Measurements from ENCODE around the gene ACO2.
A peak's percentile ranks its signal among the peaks of the same experiment; 100 is the strongest.
"Not testable (repeated sequence)": the region's sequence is repeated elsewhere in the genome, so short reads cannot be mapped to it uniquely, and the experiment has no call there.

The ACO2 gene

DNA sequence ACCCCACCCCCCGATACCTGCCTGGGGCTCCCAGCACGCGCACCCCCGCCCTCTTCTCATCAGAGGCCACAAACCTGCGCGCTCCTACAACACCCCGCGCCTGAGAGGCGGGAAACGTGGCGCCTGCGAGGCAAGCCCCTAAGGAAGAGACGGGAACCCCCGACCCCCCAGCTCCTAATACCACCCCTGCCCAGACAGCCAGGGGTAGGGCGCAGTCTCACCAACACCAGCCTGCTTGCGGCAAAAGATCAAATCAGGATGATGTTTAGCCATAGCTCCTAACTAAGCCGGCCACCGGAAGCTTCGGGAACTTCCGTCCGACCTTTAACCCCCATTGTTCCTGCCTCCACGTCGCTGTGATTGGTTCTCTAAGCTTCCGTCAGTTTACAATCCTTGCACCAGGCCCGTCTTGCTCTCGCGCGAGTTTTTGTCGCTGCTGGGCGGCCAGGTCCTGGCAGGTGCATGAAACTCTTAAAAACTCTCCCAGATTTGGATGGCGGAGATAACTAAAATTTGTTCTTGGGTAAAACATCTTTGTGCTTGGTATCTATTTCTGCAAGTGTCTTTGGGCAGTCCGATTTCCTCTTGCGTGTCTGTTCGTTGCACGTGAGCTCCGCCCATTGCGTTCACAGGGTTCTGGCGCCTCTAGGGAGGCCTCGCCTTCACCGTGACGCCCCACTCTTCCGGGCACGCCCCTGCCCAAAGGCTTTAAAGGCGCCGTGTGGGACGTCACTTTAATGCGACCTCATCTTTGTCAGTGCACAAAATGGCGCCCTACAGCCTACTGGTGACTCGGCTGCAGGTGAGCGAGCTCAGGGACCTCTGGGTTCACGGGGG is at the start of gene ACO2, which contains the start of gene PHF5A:
ACO2 (plus strand) TSS at position 737 of the 837 bp plus-strand sequence; CDS start at position 767, 30 bp downstream.
PHF5A (minus strand) TSS at position 312 of the 837 bp plus-strand sequence; CDS start at position 273, 39 bp downstream.
- peak; percentile 96 for DNase-seq

DNA sequence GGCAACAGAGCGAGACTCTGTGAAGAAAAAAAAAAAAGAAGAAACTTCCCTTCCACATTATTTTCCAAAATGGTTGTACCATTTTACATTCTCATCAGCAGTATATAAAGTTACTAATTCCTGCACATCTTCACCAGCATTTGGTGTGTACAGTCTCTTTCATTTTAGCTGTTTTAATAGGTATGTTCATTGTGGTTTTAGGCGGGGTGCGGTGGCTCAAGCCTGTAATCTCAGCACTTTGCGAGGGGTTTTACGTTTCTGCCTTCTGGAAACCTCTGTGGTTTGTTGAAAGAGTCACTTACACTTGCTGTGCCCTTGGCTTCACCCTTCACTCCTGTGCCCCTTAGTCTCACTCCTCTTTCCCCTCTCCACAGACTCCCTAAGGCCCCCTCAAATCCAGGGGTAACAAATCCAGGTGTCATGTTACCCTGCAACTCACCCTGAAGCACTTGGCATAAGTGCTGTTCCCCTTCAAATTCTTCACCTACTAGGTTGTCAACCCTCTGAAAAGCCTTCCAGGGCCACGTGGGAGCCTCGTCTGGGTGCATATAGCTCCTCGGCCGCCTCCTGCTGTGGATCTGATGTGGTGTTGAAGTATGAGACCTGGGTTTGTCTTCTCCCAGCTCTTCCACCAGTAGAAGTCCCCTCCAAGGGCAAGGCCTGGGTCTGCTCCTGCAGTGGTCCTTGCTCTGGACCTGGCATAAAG is 43.1 kb upstream of the ACO2 start:
- DNase-seq = no peak

DNA sequence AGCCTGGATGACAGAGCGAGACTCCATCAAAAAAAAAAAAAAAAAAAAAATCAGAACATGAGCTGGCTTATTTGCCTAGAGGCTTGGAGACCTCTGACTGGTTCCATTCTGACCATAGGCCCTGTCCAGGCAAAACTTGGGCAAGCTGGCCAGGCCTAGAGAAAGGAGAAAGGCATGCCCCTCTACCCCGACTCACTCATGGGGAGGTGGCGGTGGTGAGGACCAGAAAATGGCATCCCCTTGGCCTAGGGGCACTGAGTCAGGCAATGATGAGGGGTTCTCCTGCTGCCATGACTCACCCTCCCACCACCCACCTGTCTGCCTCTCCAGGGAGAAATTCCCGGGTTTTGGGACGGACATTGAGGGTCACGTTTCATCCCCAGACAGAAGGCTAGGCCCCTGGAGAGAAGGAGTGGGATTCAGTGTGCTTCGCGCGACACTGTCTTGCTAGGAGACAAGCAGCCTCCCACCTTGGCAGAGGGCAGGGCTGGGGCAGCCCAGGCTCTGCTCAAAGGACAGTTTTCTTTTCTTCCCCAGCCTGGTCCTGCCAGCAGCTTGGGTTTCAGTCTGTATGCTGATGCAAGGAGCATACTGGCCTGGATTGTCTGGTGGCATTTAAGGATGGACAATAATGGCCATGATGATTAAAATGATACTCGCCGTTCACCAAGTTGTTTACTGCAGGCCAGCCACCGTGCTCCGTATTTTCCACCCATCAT is 39.5 kb upstream of the ACO2 start:
- no peak for DNase-seq

DNA sequence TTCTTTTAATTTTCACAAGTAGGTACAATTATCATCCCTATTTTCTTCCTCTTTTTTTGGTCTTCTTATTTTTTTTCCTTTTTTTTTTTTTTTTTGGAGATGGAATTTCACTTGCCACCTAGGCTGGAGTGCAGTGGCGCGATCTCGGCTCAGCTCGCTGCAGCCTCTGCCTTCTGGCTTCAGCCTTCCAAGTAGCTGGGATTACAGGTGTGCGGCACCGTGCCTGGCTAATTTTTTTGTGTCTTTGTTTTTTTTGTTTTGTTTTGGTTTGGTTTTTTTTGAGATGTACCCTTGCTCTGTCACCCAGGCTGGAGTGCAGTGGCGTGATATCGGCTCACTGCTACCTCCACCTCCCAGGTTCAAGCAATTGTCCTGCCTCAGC is 39.0 kb upstream of the ACO2 start:
- no peak for DNase-seq

DNA sequence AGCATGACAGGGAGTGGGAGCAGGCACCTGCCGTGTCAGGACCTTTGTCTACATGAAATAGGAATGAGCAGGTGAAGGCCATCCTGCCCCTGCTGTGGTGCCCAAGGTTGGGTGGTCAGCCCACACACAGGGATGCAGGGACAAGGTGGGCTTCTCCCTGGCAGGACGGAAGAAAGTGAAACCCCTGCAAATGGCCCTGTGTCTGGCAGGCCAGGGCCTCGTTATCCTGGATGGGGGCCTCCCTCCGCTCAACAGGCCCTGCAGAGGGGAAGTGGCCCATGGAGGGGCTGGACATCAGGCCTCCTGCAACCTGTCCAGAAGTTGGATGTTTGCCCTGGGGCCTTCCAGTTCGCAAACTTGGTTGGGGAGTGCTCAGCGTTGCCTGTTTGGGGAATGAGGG is 37.3 kb upstream of the ACO2 start:
- no peak for DNase-seq

DNA sequence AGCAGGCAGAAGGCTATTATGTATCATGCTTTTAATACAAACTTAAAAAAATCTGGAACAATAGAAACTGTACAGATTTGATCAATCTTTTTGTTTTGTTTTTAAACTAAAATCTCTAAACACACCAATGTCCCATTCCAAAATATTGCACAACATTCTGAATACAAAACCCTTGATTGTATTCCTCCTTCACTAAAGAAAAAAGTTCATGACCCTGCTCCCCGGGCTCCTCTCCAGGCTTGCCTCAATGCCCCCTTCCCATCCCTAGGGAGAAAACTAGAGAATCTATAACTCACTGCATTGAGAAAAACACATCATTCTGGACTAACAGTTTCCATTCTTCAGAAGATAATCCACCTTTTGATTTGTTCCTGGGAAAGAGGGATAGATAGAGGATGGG is 35.4 kb upstream of the ACO2 start:
- DNase-seq = not testable (repeated sequence)

DNA sequence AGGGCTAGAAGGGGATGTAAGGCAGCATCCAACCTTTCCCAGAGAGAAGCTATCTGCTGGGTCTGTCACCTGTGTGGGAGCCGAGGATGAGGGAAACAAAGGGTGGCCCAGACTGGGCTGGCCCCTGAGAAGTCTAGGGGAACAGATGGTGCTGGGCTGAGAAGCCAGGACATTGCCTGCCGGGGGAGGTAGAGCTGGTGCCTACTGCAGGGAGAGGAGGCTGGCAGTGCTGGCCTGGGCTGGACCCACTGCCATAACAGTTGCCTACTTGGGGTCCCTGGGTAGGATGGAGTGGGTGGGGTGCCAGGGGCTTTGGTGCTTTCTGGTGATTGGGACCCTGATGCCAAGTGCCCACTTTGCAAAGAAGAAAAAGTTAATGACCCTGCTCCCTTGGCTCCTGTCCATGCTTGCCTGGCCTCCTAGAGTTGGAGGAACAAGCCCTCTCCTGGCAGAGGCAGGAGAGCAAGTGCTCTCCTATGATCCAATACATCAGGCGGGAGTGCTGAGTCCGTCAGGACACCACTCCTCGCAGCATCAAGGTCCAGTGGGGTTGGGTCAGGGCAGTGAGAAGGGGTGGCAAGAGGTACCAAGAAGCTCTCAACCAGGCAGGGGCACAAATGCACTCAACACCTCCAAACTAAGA is 34.4 kb upstream of the ACO2 start:
- not testable (repeated sequence) for DNase-seq

DNA sequence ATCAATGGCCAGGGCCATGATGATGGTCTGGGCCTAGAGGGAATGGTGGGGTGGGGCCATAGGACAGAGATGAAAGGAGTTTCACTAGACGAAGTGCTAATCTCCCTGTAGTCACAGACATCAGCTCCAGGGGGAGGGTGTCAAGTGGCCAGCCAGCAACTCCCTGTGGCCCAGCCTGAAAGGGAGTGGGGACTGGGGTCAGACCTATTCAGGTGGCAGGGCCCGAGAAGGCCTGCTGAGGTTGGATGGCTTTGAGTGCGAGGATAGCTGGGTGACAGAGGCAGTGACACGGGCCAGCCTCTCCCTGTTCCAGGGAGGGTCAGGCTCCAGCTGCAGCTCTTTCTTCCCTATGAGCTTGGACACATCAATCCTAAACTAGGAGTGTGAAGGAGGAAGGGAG is 33.4 kb upstream of the ACO2 start:
- DNase-seq = no peak

DNA sequence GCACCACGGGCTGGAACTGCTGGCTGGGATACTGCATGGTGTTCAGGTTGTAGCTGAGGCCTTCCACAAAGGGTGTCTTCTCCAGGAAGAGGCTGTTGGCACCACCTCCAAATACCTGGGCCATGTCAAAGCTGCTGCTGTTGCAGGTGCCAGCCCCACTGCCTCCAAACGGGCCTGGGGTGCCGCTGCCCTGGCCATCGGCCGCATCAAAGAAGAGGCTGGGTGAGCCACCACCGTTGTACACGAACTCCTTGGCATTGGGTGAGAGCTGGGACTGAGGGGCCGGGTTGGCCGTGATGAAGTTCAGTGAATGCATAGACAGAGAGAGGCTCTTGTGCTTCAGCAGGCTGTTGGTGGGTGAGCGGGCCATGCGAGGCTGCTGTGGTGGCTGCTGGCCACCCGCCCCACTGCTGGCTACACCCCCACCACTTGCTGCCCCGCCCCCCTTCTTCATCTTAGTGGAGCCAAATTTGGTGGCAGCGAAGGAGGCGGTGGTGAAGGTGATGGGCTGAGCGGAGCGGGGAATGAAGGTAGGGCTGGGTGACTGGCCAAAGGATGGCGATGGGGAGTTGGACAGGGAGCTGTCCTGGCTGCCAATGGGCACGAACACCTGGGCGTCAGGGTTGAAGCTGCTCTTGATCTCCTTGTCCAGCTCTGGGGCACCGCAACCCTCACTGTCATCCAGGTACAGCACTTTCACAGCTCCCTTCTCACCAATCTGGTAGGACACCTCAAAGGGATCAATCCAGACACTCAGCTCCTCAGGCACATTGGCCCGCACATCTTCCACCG is 32.4 kb upstream of the ACO2 start:
- DNase-seq = no peak

DNA sequence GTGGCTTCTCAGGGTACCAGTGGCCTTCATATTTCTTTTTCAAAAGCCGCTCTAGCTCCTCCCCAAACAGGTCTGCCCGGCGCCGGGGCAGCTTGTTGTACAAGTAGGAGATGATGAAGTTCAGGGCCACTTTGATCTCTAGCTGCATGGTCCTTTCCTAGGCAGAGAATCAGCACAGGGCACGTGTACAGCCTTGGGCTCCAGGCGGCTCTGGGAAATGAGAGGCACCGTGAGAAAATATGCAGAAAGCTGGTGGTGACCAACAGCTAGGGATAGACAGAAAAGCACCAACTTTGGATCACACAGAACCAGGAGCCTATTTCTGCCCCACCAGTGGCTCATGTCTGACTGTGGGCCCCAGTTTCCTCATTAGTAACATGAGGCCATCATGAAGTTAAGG is 31.7 kb upstream of the ACO2 start:
- no peak for DNase-seq

DNA sequence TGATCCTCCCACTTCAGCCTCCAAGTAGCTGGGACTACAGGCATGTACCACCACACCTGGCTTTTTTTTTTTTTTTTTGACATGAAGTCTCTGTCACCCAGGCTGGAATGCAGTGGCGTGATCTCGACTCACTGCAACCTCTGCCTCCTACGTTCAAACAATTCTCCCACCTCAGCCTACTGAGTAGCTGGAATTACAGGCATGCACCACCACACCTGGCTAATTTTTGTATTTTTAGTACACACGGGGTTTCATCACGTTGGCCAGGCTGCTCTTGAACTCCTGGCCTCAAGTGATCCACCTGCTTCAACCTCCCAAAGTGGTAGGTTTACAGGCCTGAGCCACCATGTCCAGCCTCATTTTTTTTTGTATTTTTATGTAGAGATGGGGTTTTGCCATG is 28.4 kb upstream of the ACO2 start:
- DNase-seq = not testable (repeated sequence)

DNA sequence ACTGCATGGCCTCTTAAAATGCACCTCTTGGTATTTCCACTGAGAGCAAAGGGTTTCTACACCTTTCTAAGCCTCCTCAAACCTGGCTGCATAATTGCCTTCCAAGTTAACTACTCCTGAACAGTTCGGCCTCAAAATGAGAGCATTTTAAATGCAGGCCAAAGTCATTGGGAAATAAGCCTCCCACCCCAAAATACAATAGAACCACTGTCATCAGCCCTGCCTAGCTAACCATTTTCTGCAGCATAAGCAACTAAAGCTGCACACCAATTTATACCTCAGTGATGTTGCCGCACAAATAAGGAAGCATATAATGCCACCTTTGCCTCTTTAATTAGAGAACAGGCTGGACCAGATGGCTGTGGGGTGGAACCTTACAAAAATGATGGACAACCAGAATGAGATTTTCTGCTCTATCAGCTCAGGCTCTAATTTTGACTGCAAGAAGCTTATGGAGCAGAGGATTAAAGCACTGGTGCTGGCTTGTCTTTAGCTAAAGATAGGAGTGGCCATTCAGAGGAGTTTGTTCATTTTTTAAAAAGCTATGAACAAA is 26.6 kb upstream of the ACO2 start:
- no peak for DNase-seq

DNA sequence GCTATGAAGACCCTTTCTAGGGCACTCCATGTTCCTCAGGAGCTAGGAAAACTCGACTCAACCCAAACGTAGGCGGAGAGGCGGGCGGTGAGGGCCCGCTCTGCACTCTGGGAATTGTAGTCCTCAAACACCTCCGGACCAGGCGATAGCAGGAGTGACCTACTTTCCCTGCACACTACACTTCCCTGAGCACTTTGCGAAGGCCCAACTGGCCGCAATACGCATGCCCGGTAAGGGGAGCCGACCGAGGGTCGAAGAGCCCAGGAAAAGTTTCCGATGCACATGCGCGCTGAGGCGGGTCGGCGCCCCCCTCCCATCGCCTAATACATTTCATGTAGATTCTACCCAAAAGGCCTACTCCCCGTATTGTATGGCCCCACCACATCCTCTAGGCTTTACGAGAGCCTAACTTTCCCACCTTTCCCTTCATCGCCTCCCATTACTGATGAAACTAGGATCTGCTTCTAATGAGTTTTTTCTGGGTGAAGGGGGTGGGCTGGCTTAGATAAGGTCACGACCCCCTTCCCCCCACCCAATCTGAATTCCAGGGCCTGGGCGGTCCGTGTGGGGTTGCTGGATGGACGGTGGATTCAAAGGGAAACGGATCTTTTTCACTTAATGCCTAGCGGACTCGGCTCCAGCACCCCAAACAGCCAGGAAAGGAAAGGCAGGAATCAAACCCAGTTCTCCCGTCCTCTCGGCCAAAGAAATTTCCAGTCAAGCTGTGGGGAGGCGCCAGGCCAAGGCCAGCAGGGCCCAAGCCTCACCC is 24.4 kb upstream of the ACO2 start:
- DNase-seq = peak; percentile 96

DNA sequence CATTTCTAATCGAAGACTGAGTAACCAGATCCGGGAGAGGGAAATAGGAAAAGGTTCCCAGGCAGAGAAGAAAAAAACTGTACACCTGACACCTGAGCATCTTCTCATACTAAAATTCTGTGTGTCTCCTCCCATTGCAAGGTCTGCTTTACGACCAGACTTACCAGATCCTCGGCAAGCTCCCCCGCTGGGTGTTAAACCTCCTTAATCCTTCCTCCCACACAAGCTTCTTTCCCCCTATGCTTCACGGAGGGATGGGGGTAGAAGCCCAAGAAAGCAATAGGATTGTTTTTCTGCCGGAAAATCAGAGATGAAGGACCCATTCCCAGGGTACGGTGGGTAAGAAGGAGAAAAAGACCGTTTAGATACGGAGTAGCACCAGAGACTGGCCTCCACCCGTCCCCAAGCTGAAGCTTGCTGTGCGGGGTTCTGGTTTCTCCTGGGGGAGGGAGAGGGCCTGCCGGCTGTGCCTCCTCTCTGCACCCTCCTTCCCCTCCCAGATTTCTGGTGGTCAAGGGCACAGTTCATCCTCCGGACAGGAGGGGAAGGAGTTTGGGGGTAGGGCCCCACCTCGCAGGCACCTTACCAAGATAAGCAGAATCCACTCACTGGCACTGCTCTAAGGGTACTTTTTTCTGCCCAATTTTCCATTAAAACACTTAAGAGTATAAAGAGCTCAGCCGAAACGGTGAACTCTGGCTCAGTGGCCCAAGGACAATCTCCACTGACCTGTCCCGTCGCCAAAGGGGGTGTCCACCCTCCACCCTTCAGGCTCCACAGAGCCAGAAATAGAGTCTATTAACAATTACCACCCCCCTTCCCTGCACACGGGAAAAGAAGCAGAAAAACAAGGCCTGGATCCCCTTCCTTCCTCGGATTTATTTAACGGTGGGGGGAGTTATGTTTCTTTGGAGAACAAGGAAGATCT is 23.5 kb upstream of the ACO2 start:
- peak; percentile 37 for DNase-seq

DNA sequence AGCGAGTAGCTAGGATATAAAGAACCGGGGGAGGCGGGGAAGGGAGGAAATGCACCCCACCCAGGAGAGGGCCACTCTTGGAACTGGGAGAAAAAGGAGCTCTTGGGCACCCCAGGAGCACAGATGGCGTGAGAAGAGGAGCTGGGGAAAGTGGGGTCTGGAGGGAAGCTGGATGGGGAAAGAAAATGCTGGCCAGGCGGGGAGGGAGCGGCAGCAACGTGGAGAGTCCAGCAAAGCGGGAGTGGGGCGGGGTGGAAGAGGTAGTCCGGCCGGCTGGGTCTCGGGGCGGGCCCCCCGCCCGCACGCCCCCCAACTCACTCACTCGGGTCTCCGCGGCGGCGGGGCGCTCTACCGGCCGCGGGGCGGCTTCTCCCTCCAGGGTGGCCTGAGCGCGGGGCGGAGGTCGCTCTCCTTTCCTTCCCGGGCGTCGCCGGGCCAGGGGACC is 22.8 kb upstream of the ACO2 start:
- DNase-seq = peak; percentile 14

DNA sequence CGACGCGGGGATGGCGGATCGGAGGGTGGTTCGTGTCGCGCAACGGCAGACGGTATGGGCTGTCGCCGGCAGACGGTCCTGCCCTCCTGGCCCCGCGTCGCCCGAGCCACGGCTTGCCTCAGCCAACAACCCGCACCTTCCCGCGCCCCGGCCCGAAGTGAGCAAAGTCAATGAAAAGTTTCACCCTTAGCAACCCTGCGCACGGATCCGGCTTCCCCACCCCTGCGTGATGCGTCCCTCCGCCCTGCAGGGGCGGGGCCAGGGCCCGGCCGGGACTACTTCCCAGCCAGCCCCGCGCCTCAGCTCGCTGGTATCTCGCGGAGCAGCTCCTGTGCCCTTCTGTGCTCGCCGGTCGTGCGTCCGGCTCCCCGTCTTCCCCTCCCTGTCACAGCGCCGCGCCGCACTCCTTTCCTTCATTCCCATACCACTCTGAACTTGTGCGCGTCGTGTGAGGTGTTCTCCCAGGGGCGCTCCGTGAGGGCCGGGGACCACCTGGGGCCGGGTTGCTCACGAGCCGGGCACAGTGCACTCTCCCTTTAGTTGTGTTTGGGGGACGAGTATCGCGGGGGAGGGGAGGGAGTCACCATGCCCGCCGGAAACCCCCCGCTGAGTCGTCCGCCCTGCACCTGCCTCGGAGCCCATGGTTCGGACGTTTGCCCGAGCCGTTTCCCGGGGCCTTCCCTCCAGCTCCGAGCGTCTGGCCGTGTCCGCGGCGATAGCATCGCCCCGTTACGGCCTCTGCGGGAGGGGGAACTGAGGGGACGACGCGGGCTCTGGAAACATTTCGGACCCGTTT is 22.1 kb upstream of the ACO2 start, which contains the start of gene TOB2:
TOB2 (minus strand) TSS at position 163 of the 796 bp plus-strand sequence. CDS start 9,456 bp downstream, outside the sequence.
- peak; percentile 87 for DNase-seq

DNA sequence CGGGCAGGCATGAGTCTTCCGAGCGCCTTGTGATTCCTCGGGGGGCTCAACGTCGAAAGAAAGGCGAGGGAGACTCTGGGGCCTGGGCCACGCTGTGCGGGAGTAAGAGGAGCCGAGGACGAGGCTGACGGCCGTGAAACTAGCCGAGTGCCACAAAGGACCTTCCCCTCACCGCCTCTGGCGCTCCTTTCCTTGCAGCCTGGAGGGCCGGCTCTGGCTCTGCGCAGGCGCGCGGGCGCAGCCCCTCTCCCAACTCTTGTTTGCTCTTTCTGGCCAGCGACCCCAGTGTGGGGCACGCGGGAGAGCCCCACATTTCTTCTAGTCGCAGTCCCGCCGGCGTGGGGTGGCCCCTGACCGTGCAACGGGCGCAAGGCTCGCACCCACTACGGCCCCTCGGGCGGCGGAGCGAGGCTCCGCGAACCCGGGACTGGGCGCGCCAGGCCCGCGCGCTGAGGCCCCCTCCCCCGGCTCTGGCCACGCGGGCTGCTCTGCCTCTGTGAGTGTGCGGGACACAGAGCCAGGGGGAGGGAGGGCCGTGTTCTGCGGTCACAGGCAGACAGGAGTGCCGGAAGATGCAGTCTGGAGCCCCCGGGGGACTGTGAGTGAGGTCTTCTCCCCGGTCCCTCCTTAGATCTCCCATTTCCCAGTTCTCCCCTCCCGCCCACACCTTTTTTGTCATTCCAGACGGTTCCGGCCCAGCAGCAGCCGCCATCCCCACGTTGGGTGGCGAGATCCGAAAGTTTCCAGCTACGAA is 21.3 kb upstream of the ACO2 start:
- DNase-seq = peak; percentile 63

Data from NCI-H1105 treated with DMSO at 0.1 percent for 48 hours (cell line).